Activated naive CD8-positive, alpha-beta T cell treated with anti-CD3 and anti-CD28 coated beads, Interleukin-2, amount 10 ng/mL, durations not matched to agents 7 days and 5 days (primary cell): Measurements from ENCODE around the gene FTCD. TPM values are rescaled to one million over a fixed set of nuclear protein-coding genes. Genes with fewer than 3 reads are reported as not detected.

ENCODE experiments used
- ATAC-seq: fragments of 150-1000 bp; cut with Tn5 transposase; one replicate; pipeline ENCODE4 v1.10.0; 2021; ENCODE audit warnings: low read depth, moderate library complexity
- POLR2A ChIA-PET: fragments of 350-600 bp; sonication (Branson Sonifier 250); formaldehyde crosslinking; loops from one replicate; lab custom pipeline; 2021; ENCODE audit warnings: antibody characterized with exemption; lab: Charles Lee
- DNase-seq: peaks from one replicate; pipeline ENCODE4 v3.0.0; 2021
- H3K27ac Mint-ChIP-seq: one replicate; pipeline ENCODE4 v1.8.0; 2022; ENCODE audit warnings: mild to moderate bottlenecking, mixed read lengths
- H3K27me3 Mint-ChIP-seq: one replicate; pipeline ENCODE4 v1.8.0; 2022; ENCODE audit warnings: mild to moderate bottlenecking, moderate library complexity, mixed read lengths
- H3K36me3 Mint-ChIP-seq: one replicate; pipeline ENCODE4 v1.8.0; 2021; ENCODE audit warnings: mild to moderate bottlenecking, mixed read lengths
- H3K4me1 Mint-ChIP-seq: one replicate; pipeline ENCODE4 v1.8.0; 2021; ENCODE audit warnings: mixed read lengths
- H3K4me3 Mint-ChIP-seq: one replicate; pipeline ENCODE4 v1.8.0; 2022; ENCODE audit warnings: mild to moderate bottlenecking, moderate library complexity, mixed read lengths
- H3K9me3 Mint-ChIP-seq: one replicate; pipeline ENCODE4 v1.8.0; 2021; ENCODE audit warnings: mixed read lengths
- total RNA-seq, 2 experiments: library from RNA; stranded (reverse); gene quantifications; one replicate each; pipeline ENCODE4 v1.2.3, GENCODE V29; 2021

FTCD gene
- total RNA-seq, 2 experiments from 2014 or later: 0.65 to 1.3 TPM

DNA sequence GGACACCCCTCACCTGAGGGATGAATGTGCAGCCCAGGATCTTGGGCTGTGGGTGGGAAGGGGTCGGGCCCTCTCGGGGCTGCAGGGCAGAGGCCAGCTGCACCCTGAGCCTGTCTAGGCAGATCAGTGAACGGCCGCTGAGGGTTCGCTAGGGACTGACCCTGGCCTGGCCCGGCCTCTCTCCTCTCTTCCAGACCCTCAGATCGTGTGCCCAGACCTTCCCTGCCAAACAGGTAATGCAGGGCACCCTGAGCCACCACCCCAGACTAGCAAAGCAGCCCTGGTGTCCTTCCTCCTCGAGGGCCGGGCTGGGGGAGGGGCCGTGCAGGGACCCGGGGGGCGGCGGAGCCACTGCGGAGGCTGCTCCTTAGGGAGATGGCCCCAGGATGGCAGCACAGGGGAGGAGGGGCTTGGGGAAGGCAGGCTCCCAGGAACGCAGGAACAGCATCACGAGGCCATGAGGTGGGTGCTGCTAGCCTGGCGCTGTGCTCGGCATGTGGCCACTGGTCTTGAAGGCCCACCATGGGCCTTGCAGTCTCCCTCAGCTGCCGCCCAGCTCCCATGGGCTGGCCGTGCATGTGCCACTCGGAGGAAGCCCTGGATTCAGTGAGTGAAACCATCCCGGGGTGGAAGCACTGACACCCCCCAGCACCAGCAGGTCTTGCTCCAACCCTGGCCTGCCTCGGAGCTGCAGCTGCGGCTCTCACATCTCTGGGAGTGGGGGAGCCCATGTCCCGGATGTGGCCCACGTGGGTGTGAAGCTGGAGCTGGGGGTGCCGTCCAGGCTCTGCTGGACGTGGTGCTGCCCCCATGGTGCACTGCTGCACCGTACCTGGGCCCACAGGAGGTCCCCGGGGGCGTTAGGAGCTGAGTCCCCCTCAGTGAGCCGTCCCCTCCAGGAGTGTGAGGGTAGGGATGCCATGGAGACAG is 28.8 kb downstream of the FTCD start:
- Mint-ChIP-seq H3K27ac (no peak overlapping the region), H3K4me1 (no peaks in the 10 kb centered on the region), H3K4me3 (no peak overlapping the region), H3K27me3 (no peaks in the 10 kb centered on the region), H3K9me3 (no peaks in the 10 kb centered on the region), H3K36me3 (no peaks in the 10 kb centered on the region)
- DNase-seq (no peak), ATAC-seq (no peak)
- POLR2A ChIA-PET: no interaction called here

GRCh38 chr21:46125846-46126301 is 29.5 kb downstream of the FTCD start:
- Mint-ChIP-seq H3K4me3 (no peak overlapping the region), H3K27me3 (no peaks in the 10 kb centered on the region), H3K4me1 (no peaks in the 10 kb centered on the region), H3K36me3 (no peaks in the 10 kb centered on the region), H3K27ac (no peak overlapping the region), H3K9me3 (no peaks in the 10 kb centered on the region)
- POLR2A ChIA-PET: interaction anchor here (0.6 kb wide), 1 partner anchor 21 kb away, joined by 4 read pairs; no protein-coding TSS in a partner anchor
- DNase-seq: peak; percentile 26
- no peak for ATAC-seq

GRCh38 chr21:46124926-46125845 is 30.2 kb downstream of the FTCD start:
- Mint-ChIP-seq H3K9me3 (no peaks in the 10 kb centered on the region), H3K36me3 (no peaks in the 10 kb centered on the region), H3K27ac (no peak overlapping the region), H3K4me1 (no peaks in the 10 kb centered on the region), H3K4me3 (no peak overlapping the region), H3K27me3 (no peaks in the 10 kb centered on the region)
- DNase-seq (peak; percentile 24), ATAC-seq (no peak)
- POLR2A ChIA-PET: interaction anchor here (0.6 kb wide), 1 partner anchor 22 kb away, joined by 4 read pairs; no protein-coding TSS in a partner anchor

DNA sequence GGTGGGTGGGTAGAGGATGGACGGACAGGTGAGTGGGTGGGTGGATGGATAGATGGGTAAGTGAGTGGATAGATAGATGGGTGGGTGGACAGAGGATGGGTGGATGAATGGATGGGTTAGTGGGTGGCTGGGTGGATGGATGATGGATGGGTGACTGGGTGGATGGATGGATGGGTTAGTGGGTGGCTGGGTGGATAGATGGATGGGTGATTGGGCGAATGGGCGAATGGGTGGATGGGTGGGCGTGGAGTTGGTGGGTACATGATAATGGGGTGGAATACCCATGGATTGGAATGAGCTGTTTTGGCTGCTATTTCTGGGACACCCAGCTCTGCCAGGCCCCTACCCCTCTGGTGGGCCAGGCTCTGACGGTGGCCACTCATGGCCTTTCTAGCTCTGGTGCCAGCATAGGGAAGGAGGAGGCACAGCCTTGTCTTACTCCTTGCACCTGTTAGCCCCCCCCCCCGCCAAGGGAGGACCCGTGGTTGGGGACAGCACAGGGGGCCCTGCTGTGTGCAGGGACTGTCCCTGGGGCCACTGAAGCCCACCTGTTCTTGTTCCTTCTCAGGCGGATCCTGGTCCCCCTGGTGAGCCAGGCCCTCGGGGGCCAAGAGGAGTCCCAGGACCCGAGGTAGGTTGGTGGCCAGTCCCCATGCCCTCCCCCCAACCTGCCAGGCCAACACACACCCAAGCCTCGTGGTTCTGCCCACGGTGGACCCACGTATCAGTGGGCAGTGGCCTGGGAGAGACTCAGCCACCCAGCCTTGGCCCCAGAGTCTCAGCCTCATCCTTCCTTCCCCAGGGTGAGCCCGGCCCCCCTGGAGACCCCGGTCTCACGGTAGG is 31.1 kb downstream of the FTCD start:
- no peak for ATAC-seq
- H3K4me3 Mint-ChIP-seq: no peak overlapping the region
- DNase-seq: peak; percentile 19
- H3K27ac Mint-ChIP-seq: no peak overlapping the region
- no peaks in the 10 kb centered on the region for H3K36me3 Mint-ChIP-seq
- no peaks in the 10 kb centered on the region for H3K4me1 Mint-ChIP-seq
- H3K27me3 Mint-ChIP-seq: no peaks in the 10 kb centered on the region
- POLR2A ChIA-PET: no interaction called here
- no peaks in the 10 kb centered on the region for H3K9me3 Mint-ChIP-seq

DNA sequence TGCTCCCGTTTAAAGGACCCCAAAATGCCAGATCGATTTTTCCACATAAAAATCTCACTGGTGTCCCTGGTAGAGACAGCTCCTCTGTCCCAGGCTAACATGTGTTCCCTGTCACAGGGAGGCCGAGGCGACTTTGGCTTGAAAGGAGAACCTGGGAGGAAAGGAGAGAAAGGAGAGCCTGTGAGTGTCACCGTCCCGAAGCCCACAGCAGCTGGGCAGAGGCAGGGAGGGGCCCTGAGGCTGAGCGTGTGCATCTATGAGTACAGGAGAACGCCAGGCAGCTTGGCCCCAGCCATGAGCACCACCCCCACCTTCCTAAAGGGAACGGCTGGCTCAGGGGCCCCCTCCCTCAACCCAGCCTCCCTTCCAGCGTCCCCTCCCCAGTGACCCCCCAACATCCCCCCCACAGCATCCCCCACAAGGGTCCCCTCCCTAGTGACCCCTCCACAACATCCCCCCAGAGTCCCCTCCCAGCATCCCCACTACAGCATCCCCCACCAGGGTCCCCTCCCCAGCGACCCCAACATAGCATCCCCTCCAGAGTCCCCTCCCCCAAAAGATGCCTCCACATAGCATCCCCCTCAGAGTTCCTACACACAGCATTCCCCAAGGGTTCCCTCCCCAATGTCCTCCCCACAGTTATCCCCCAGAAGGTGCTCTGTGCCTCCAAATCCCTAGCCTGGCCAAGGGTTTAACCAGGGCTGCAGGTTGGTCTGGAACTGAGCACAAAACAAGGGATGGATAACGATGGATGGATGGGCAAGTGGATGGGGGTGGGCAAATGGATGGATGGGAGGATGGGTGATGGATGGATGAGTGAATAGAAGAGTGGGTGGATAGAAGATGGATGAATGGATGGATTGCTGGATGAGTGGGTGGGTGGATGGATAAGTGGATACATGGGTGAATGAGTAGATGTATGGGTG is 32.4 kb downstream of the FTCD start:
- no peaks in the 10 kb centered on the region for H3K36me3 Mint-ChIP-seq
- DNase-seq: no peak
- H3K4me3 Mint-ChIP-seq: no peak overlapping the region
- no peak overlapping the region for H3K27ac Mint-ChIP-seq
- POLR2A ChIA-PET: no interaction called here
- H3K9me3 Mint-ChIP-seq: no peaks in the 10 kb centered on the region
- no peaks in the 10 kb centered on the region for H3K27me3 Mint-ChIP-seq
- H3K4me1 Mint-ChIP-seq: no peaks in the 10 kb centered on the region
- ATAC-seq: no peak

DNA sequence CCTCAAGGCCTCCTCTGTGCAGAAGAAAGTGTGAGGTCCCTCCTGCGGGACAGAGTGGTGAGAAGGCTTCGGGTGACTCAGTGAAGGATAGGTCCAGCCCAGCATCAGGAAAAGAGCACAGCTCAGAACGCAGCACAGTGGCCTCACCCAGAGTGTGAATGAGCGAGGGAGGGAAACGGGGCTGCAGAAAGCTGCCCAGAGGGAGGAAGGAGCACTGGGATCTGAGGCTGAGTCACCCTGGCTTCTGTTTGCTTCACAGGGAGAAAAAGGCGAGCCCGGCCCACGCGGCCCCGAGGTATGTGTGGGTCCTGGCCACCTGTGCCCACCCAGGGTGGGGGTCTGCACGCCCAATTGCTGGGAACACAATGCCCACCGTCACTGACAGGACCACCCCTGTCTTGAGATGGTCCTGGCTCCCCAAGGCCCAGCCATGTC is 33.1 kb downstream of the FTCD start:
- no peaks in the 10 kb centered on the region for H3K9me3 Mint-ChIP-seq
- ATAC-seq: no peak
- H3K4me1 Mint-ChIP-seq: no peaks in the 10 kb centered on the region
- POLR2A ChIA-PET: no interaction called here
- peak; percentile 21 for DNase-seq
- no peaks in the 10 kb centered on the region for H3K27me3 Mint-ChIP-seq
- H3K36me3 Mint-ChIP-seq: no peaks in the 10 kb centered on the region
- no peak overlapping the region for H3K4me3 Mint-ChIP-seq
- H3K27ac Mint-ChIP-seq: no peak overlapping the region

DNA sequence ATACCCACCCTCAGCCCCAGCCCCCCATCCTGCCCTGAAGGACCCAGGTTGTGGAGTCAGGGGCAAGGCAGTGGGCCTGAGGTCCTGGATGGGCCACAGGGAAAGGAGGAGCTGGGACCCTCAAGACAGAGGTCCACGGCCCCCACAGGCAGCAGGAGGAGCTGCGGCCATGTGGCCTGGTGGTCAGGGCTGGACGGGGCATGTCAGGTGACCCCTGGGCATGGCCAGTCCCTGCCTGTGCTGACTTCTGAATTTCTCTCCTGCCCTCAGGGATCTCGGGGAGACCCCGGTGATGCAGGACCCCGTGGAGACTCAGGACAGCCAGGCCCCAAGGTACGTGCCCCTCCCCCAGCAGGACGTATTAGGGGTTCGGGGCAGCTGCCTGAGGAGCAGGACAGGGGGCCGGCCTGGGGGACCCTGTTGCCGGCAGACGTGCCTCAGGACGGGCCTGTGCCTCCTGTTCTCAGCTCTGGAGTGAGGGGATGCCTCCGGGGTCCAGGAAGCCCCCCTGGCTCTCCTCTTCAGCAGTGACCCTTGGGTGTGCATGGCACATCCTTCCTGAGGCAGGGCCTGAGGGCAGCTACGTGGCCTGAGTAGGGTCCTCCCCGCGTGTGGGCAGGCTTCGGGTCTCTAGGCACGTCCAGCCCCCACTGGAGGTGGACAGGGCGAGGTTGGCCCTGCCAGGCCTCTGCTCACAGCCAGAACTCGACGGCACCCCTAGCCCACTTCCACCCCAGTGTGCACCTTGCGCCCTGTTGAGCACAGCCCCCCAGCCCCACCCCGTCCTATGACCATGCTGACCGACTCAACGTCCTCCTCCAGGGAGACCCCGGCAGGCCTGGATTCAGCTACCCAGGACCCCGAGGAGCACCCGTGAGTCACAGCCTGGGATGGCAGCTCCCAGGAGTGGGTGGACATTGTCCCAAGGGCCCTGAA is 33.8 kb downstream of the FTCD start:
- Mint-ChIP-seq H3K27me3 (no peaks in the 10 kb centered on the region), H3K9me3 (no peaks in the 10 kb centered on the region), H3K27ac (no peak overlapping the region), H3K36me3 (no peaks in the 10 kb centered on the region), H3K4me1 (no peaks in the 10 kb centered on the region), H3K4me3 (no peak overlapping the region)
- ATAC-seq (no peak), DNase-seq (peak; percentile 15)
- POLR2A ChIA-PET: no interaction called here

GRCh38 chr21:46120301-46121285 is 34.8 kb downstream of the FTCD start:
- Mint-ChIP-seq H3K9me3 (no peaks in the 10 kb centered on the region), H3K27ac (no peak overlapping the region), H3K27me3 (no peaks in the 10 kb centered on the region), H3K36me3 (no peaks in the 10 kb centered on the region), H3K4me3 (no peak overlapping the region), H3K4me1 (no peaks in the 10 kb centered on the region)
- POLR2A ChIA-PET: no interaction called here
- ATAC-seq (no peak), DNase-seq (peak; percentile 22)

DNA sequence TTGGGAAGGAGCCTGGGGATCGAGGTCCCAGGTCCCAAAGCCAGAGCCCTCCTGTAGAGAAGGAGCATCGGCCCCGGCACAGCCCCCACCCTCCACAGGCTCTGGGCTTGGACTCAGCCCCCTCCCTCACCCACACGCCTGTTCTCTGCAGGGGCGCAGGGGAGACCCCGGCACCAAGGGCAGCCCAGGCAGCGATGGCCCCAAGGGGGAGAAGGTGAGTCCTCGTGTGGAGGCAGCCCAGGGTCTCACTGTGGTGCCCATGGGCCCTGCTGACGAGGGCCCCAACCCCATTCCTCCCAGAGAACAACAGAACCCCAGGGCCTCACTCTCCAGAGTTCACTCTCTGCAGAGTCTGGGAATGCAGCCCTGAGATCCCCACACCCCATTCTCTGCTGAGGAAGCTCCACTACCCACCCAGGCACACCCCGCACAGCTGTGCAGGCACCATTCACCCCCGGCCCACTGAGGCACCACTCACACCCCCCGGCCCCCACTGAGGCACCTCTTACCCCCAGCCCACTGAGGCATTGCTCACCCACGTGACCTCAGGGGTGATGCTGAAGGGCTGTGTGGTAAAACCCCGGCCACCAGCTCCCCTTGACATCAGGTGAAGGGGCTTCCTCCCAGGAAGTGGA is 35.6 kb downstream of the FTCD start:
- H3K4me3 Mint-ChIP-seq: no peak overlapping the region
- H3K36me3 Mint-ChIP-seq: no peaks in the 10 kb centered on the region
- H3K27me3 Mint-ChIP-seq: no peaks in the 10 kb centered on the region
- ATAC-seq (no peak), DNase-seq (peak; percentile 17)
- H3K27ac Mint-ChIP-seq: no peak overlapping the region
- H3K4me1 Mint-ChIP-seq: no peaks in the 10 kb centered on the region
- POLR2A ChIA-PET: no interaction called here
- no peaks in the 10 kb centered on the region for H3K9me3 Mint-ChIP-seq

- H3K4me3 Mint-ChIP-seq: no peak overlapping the region
- DNase-seq: peak; percentile 20
Observed at GRCh38 chr21:46119144-46119636, 36.2 kb downstream of the FTCD start.

More at GRCh38 chr21:46119144-46119636, 36.2 kb downstream of the FTCD start:
- Mint-ChIP-seq H3K9me3 (no peaks in the 10 kb centered on the region), H3K27ac (no peak overlapping the region), H3K36me3 (no peaks in the 10 kb centered on the region), H3K27me3 (no peaks in the 10 kb centered on the region), H3K4me1 (no peaks in the 10 kb centered on the region)
- POLR2A ChIA-PET: no interaction called here
- ATAC-seq: no peak
